ENCODE results near the gene HOXD10. TPM values are rescaled to one million over a fixed set of nuclear protein-coding genes. Genes with fewer than 3 reads are reported as not detected.

The HOXD10 gene
- total RNA-seq, 1 donor: 58.7 TPM

GRCh38 chr2:176123411-176124109, 7.0 kb downstream of the HOXD10 start:
- no peak for TF ChIP-seq CTCF (IDR thresholded peaks at IDR 0.05; ENCODE audit: insufficient read depth, low read depth, low read length)
- peak; percentile 44 for DNase-seq (ENCODE audit: low read depth)
- peak overlapping the region; percentile 51 for H3K4me3 ChIP-seq (ENCODE audit: low read depth, low read length)

DNA sequence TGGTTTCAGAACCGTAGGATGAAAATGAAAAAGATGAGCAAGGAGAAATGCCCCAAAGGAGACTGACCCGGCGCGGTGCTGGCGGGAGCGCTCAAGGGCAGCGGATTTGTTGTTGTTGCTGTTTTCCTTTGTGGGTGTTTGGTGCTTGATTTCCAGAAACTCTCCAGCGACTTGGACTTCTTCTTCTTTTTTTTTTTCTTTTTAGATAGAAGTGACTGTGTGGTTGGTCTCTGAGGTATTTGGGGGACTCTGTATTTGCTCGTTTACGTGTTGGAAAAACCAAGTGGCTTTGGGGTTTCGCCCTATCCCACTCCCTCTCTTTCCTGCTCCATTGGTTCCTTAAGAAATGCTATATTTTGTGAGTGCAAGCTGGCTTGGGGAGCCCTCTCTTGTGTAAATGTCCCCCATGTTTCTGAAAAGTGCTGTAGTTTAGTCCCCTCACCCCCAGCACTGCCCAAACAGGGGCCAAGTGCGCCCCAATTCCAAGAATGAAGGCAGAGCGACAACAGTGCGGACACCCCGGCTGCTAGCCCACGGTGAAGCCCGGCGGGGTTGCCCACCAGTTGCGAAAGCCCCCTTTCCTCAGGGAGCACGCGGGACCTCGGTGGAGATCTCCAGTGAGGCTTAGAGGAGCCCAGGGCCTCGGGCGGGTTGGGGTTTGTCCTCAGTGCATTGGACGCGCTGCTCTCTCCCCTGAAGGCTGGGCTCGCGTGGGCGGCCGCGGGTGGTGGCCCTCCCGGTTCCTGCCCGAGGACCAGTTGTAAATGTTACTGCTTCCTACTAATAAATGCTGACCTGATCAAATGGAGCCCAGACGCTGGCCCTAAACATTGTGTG, 7.8 kb downstream of the HOXD10 start:
- DNase-seq (ENCODE audit: low read depth): peak; percentile 34
- peak overlapping the region; percentile 51 for H3K4me3 ChIP-seq (ENCODE audit: low read depth, low read length)
- TF ChIP-seq CTCF (IDR thresholded peaks at IDR 0.05; ENCODE audit: insufficient read depth, low read depth, low read length): no peak

- H3K4me3 ChIP-seq (ENCODE audit: low read depth, low read length): peak overlapping the region; percentile 51
- no peak for DNase-seq (ENCODE audit: low read depth)
- no peak for TF ChIP-seq CTCF (IDR thresholded peaks at IDR 0.05; ENCODE audit: insufficient read depth, low read depth, low read length)
Observed at GRCh38 chr2:176124947-176125771, 8.6 kb downstream of the HOXD10 start.

DNA sequence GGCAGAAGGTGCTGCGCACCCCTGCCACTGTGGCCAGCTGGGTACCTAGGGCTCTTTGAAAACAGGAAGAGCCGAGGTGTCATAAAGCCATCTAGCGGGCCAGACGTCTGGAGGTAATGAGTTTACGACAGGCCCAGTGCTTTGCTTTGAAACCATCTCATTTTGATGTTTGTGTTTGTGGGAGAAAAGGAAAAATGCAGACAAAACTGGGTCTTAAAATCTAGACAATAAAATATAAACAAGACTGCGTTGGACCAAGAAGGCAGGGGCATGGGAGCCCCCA, 9.1 kb downstream of the HOXD10 start:
- peak; percentile 27 for DNase-seq (ENCODE audit: low read depth)
- no peak for TF ChIP-seq CTCF (IDR thresholded peaks at IDR 0.05; ENCODE audit: insufficient read depth, low read depth, low read length)
- H3K4me3 ChIP-seq (ENCODE audit: low read depth, low read length): no peak overlapping the region

GRCh38 chr2:176126929-176127773, 10.6 kb downstream of the HOXD10 start:
- peak overlapping the region; percentile 27 for H3K4me3 ChIP-seq (ENCODE audit: low read depth, low read length)
- DNase-seq (ENCODE audit: low read depth): peak; percentile 81
- TF ChIP-seq CTCF (IDR thresholded peaks at IDR 0.05; ENCODE audit: insufficient read depth, low read depth, low read length): peak; percentile 77

DNA sequence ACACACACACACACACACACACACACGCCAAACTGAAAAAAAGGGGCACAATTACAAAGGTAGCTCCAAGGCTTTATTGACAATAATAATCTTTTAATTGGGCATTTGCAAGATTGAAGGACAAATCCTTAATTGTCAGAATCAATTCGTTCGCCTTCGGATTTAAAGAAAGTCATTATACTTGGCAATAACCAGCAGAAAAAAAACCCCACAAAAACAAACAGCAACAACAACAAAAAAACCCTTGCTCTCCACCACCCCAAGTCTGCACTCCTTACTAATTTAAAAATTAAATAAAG, 11.1 kb downstream of the HOXD10 start:
- no peak for DNase-seq (ENCODE audit: low read depth)
- peak overlapping the region; percentile 48 for H3K4me3 ChIP-seq (ENCODE audit: low read depth, low read length)
- TF ChIP-seq CTCF (IDR thresholded peaks at IDR 0.05; ENCODE audit: insufficient read depth, low read depth, low read length): no peak

All from fibroblast of villous mesenchyme (primary cell).